Osteocyte (in vitro differentiated cells): Measurements from ENCODE around the gene STAU1. TPM values are rescaled to one million over a fixed set of nuclear protein-coding genes. Genes with fewer than 3 reads are reported as not detected.

Source experiments
- DNase-seq: peaks from one replicate; pipeline ENCODE4 v3.0.0; 2021; ENCODE audit warnings: mixed read lengths; ENCODE audit not compliant: unreplicated experiment; ENCODE audit errors: extremely low spot score
- H3K27ac Mint-ChIP-seq: one replicate; pipeline ENCODE4 v1.8.0; 2021; ENCODE audit warnings: mild to moderate bottlenecking, mixed read lengths; ENCODE audit not compliant: unreplicated experiment
- H3K27me3 Mint-ChIP-seq: one replicate; pipeline ENCODE4 v1.8.0; 2021; ENCODE audit warnings: mixed read lengths; ENCODE audit not compliant: unreplicated experiment
- H3K36me3 Mint-ChIP-seq: one replicate; pipeline ENCODE4 v1.8.0; 2021; ENCODE audit warnings: mixed read lengths; ENCODE audit not compliant: unreplicated experiment
- H3K4me1 Mint-ChIP-seq: one replicate; pipeline ENCODE4 v1.8.0; 2021; ENCODE audit warnings: mixed read lengths; ENCODE audit not compliant: unreplicated experiment
- H3K4me3 Mint-ChIP-seq: one replicate; pipeline ENCODE4 v1.8.0; 2021; ENCODE audit warnings: mild to moderate bottlenecking, moderate library complexity, mixed read lengths; ENCODE audit not compliant: unreplicated experiment
- H3K9me3 Mint-ChIP-seq: one replicate; pipeline ENCODE4 v1.8.0; 2021; ENCODE audit warnings: mixed read lengths; ENCODE audit not compliant: unreplicated experiment
- total RNA-seq: library from RNA; stranded (reverse); gene quantifications from 2 replicates; pipeline ENCODE4 v1.2.1, GENCODE V29; 2021
- TF ChIP-seq, protein P1 (sequence below): fragments of 200-600 bp; sonication (generic); IDR thresholded peaks from 2 replicates; pipeline ENCODE4 v1.5.0; 2021; ENCODE audit warnings: antibody characterized with exemption, mild to moderate bottlenecking, moderate library complexity

Gene STAU1
- total RNA-seq, 1 donor from 2014 or later = 83.1 TPM

DNA sequence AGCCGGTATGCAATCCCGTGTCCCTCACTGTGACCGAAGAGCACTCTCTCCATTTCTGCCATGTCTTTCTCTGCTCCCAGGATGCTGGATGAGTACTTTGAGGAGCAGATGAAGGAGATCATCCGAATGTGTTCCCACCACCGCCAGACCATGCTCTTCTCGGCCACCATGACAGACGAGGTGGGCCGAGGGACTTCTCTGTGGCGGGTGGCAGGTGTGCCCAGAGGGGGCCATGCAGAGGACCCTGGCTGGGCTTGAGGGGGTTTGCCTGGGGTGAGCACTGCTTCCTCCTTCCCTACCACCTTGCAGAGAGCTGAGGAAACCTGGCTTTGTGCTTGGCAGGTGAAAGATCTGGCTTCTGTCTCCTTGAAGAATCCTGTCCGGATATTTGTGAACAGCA lies 45.1 kb upstream of the STAU1 start:
- Mint-ChIP-seq H3K36me3 (peaks cover 44% of the 10 kb centered on the region), H3K4me3 (no peak overlapping the region), H3K27me3 (no peaks in the 10 kb centered on the region), H3K9me3 (no peaks in the 10 kb centered on the region), H3K27ac (no peak overlapping the region), H3K4me1 (peaks cover 2% of the 10 kb centered on the region)
- DNase-seq = no peak
- TF ChIP-seq, protein P1, sequence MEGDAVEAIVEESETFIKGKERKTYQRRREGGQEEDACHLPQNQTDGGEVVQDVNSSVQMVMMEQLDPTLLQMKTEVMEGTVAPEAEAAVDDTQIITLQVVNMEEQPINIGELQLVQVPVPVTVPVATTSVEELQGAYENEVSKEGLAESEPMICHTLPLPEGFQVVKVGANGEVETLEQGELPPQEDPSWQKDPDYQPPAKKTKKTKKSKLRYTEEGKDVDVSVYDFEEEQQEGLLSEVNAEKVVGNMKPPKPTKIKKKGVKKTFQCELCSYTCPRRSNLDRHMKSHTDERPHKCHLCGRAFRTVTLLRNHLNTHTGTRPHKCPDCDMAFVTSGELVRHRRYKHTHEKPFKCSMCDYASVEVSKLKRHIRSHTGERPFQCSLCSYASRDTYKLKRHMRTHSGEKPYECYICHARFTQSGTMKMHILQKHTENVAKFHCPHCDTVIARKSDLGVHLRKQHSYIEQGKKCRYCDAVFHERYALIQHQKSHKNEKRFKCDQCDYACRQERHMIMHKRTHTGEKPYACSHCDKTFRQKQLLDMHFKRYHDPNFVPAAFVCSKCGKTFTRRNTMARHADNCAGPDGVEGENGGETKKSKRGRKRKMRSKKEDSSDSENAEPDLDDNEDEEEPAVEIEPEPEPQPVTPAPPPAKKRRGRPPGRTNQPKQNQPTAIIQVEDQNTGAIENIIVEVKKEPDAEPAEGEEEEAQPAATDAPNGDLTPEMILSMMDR = no peak

DNA sequence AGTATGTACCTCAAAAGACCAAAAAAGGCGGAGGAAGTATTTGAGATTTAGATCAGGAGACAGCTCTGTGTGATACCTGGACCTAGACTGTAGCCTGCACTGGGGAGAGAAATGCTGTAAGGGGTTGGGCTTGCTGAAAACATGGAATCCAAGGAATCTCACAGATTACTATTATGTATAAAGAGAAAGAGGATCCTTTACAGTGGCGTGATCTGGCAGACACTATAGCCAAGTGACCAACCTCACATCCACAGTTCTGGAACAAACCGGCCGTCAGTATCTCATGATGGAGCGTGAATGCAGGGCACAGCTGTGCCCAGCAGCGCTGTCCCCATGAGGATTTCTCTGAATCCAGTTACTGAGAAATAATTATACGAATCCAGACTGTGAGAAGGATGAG lies 43.3 kb upstream of the STAU1 start:
- no peak for DNase-seq
- H3K4me1 Mint-ChIP-seq = peaks cover 2% of the 10 kb centered on the region
- H3K27ac Mint-ChIP-seq = no peak overlapping the region
- no peaks in the 10 kb centered on the region for H3K27me3 Mint-ChIP-seq
- peaks cover 47% of the 10 kb centered on the region for H3K36me3 Mint-ChIP-seq
- no peak overlapping the region for H3K4me3 Mint-ChIP-seq
- no peaks in the 10 kb centered on the region for H3K9me3 Mint-ChIP-seq
- TF ChIP-seq, protein P1 = no peak

DNA sequence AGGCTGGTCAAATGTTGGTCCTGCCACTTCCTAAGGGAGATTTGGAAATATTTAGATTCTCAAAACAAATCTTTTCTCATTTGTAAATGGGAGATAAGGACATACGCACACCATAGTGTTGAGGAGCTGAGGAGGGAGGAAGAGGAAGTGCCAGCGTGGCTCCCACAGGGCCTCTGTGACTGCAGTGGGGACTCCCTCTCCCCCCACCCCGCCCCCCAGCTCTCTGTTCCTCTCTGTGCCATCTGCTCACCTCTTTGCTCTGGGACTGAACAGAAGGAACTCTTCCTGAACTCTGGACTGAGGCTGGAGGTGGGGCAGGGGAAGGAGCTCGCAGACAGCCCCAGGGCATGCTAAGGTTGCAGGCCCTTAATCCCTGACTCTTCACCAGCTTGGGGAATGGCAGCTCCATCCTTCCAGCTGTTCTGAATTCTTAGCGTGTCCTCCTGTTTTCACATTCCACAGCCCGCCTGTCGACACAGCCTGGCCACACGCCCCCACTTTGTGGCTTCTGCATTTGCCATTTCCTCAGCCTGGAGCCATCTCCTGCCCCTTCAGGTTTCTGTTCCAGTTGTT lies 42.5 kb upstream of the STAU1 start:
- Mint-ChIP-seq H3K4me1 (peaks cover 2% of the 10 kb centered on the region), H3K27ac (no peak overlapping the region), H3K9me3 (no peaks in the 10 kb centered on the region), H3K36me3 (peaks cover 55% of the 10 kb centered on the region), H3K4me3 (no peak overlapping the region), H3K27me3 (no peaks in the 10 kb centered on the region)
- no peak for DNase-seq
- TF ChIP-seq, protein P1 = no peak

DNA sequence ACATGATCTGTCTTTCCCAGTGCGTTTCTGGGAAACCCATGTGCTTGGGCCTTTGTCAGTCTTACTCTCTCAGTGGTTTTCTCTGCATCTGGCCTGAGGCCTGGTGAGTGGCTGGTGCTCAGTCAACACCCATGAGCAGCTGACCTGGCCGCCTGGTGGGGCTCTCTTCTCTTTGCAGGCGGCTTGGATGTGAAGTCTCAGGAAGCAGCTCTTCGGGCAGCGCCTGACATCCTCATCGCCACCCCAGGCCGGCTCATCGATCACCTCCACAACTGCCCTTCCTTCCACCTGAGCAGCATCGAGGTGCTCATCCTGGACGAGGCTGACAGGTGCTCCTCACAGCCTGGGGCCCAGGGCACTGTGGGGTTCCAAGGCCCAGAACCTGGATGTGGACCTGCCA lies 41.9 kb upstream of the STAU1 start:
- H3K27ac Mint-ChIP-seq = no peak overlapping the region
- no peak for DNase-seq
- no peaks in the 10 kb centered on the region for H3K9me3 Mint-ChIP-seq
- TF ChIP-seq, protein P1 = no peak
- no peak overlapping the region for H3K4me3 Mint-ChIP-seq
- peaks cover 2% of the 10 kb centered on the region for H3K4me1 Mint-ChIP-seq
- no peaks in the 10 kb centered on the region for H3K27me3 Mint-ChIP-seq
- H3K36me3 Mint-ChIP-seq = peaks cover 60% of the 10 kb centered on the region

DNA sequence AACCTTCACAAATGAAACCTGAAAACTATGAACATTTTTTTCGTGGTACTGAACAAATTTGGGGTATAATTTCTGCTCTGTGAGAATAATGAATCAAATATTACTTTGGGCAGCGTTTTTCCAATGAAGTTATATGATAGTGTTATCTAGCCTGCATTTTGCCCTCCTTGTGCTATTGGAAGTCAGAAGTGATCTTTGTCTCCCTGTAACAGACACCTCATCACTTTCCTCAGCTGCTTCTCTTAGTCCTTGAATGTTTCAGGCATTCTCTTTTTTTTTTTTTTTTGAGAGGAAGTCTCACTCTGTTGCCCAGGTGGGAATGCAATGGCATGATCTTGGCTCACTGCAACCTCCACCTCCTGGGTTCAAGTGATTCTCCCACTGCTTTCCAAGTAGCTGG lies 41.2 kb upstream of the STAU1 start:
- Mint-ChIP-seq H3K4me1 (peaks cover 2% of the 10 kb centered on the region), H3K4me3 (no peak overlapping the region), H3K36me3 (peaks cover 60% of the 10 kb centered on the region), H3K27ac (no peak overlapping the region), H3K9me3 (no peaks in the 10 kb centered on the region), H3K27me3 (no peaks in the 10 kb centered on the region)
- no peak for DNase-seq
- TF ChIP-seq, protein P1 = no peak
